ENCODE measurements around the gene KRTAP6-2. TPM values are rescaled to one million over a fixed set of nuclear protein-coding genes. Genes with fewer than 3 reads are reported as not detected.

The KRTAP6-2 gene
- total RNA-seq, 1 donor from 2014 or later: not detected

GRCh38 chr21:30620080-30620479 is 21.4 kb upstream of the KRTAP6-2 start:
- Histone ChIP-seq H3K36me3 (no peaks in the 10 kb centered on the region), H3K9me3 (no peaks in the 10 kb centered on the region), H3K4me1 (no peaks in the 10 kb centered on the region), H3K4me3 (no peak overlapping the region), H3K27me3 (no peaks in the 10 kb centered on the region), H3K27ac (no peak overlapping the region)
- intact Hi-C loops (cut with DNase I): no loop called here
- no peak for TF ChIP-seq POLR2AphosphoS5 (IDR thresholded peaks at IDR 0.05; ENCODE audit: insufficient read depth in 1 of 2, low read depth in 1 of 2)
- DNase-seq (ENCODE audit: extremely low spot score in 2 of 2): no peak

DNA sequence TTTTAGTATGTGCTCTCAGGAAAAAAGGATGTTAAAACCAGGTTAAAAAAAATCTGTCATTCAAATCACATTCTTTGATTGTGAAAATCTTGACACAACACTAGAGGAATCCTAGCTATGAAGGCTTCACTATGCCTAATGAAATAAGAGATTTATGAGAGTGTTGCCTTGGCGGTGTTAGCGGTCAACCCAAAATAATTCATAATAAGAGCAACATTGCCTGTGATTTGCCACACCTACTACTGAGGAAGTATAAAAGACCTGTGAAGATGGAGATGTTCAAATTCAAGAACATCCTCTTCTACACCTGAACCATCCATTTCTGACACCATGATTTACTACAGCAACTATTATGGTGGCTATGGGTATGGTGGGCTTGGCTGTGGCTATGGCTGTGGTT is 17.4 kb upstream of the KRTAP6-2 start, which contains the start of gene KRTAP20-1:
TSS of gene KRTAP20-1 (plus strand) at position 301 of the 400 bp plus-strand sequence. CDS start at position 331, 30 bp downstream.
- no peak for DNase-seq (ENCODE audit: extremely low spot score in 2 of 2)
- Histone ChIP-seq H3K9me3 (no peaks in the 10 kb centered on the region), H3K36me3 (no peaks in the 10 kb centered on the region), H3K27me3 (no peaks in the 10 kb centered on the region), H3K4me1 (no peaks in the 10 kb centered on the region), H3K27ac (no peak within 1 kb of the TSS), H3K4me3 (no peak within 1 kb of the TSS)
- intact Hi-C loops (cut with DNase I): no loop called here
- TF ChIP-seq POLR2AphosphoS5 (IDR thresholded peaks at IDR 0.05; ENCODE audit: insufficient read depth in 1 of 2, low read depth in 1 of 2) (no peak), POLR2A (IDR thresholded peaks at IDR 0.05) (no peak)
- TF ChIP-seq, protein P1, sequence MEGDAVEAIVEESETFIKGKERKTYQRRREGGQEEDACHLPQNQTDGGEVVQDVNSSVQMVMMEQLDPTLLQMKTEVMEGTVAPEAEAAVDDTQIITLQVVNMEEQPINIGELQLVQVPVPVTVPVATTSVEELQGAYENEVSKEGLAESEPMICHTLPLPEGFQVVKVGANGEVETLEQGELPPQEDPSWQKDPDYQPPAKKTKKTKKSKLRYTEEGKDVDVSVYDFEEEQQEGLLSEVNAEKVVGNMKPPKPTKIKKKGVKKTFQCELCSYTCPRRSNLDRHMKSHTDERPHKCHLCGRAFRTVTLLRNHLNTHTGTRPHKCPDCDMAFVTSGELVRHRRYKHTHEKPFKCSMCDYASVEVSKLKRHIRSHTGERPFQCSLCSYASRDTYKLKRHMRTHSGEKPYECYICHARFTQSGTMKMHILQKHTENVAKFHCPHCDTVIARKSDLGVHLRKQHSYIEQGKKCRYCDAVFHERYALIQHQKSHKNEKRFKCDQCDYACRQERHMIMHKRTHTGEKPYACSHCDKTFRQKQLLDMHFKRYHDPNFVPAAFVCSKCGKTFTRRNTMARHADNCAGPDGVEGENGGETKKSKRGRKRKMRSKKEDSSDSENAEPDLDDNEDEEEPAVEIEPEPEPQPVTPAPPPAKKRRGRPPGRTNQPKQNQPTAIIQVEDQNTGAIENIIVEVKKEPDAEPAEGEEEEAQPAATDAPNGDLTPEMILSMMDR (IDR thresholded peaks at IDR 0.05): no peak

DNA sequence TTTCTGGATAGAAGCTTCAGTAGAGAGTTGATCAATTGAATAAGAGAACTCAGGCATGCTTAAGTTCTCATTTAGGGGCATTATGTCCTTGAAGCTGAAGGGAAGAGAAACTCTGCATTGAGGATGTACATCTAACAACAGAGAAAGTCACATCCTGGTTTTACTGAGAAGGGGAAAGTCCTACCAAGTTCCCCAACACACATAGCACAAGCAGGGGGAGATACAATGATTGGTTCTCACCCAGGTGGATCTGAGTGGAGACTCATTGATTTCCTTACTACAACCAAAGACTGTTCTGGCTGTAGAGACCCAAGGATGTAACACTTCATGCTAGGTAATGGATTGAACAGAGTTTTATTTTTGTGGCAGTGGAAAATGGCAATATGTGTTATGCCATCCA is 16.5 kb upstream of the KRTAP6-2 start:
- intact Hi-C loops (cut with DNase I): no loop called here
- H3K4me1 ChIP-seq: no peaks in the 10 kb centered on the region
- H3K9me3 ChIP-seq: no peaks in the 10 kb centered on the region
- no peak overlapping the region for H3K27ac ChIP-seq
- no peak for DNase-seq (ENCODE audit: extremely low spot score in 2 of 2)
- no peak overlapping the region for H3K4me3 ChIP-seq
- H3K27me3 ChIP-seq: no peaks in the 10 kb centered on the region
- TF ChIP-seq POLR2A (IDR thresholded peaks at IDR 0.05): no peak
- no peak for TF ChIP-seq POLR2AphosphoS5 (IDR thresholded peaks at IDR 0.05; ENCODE audit: insufficient read depth in 1 of 2, low read depth in 1 of 2)
- TF ChIP-seq, protein P1 (IDR thresholded peaks at IDR 0.05): no peak
- H3K36me3 ChIP-seq: no peaks in the 10 kb centered on the region

DNA sequence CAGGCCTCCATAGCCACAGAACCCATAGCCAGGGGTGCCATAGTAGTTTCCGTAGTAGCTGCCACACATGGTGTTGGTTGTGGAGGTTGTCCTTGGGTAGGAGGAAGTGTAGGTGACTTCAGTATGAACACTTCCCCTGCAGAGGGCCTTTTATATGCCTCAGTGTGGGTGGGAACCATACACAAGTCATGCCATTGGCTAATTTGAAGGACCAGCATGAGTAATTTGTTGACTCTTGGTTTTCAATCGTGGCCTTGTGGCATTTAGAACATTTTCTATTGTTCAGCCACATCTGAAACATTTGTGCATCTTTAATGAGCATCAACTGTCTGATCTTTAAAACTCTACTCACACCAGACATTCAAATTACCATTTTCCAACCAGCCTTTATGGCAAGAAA is 15.1 kb upstream of the KRTAP6-2 start, which contains the start of gene KRTAP6-1:
TSS of gene KRTAP6-1 (minus strand) at position 95 of the 400 bp plus-strand sequence. CDS start at position 69, 26 bp downstream.
- no peak within 1 kb of the TSS for H3K4me3 ChIP-seq
- H3K36me3 ChIP-seq: no peaks in the 10 kb centered on the region
- no peak within 1 kb of the TSS for H3K27ac ChIP-seq
- no peaks in the 10 kb centered on the region for H3K4me1 ChIP-seq
- TF ChIP-seq, protein P1 (IDR thresholded peaks at IDR 0.05): no peak
- TF ChIP-seq POLR2A (IDR thresholded peaks at IDR 0.05) (no peak), POLR2AphosphoS5 (IDR thresholded peaks at IDR 0.05; ENCODE audit: insufficient read depth in 1 of 2, low read depth in 1 of 2) (no peak)
- no peaks in the 10 kb centered on the region for H3K27me3 ChIP-seq
- no peaks in the 10 kb centered on the region for H3K9me3 ChIP-seq
- DNase-seq (ENCODE audit: extremely low spot score in 2 of 2): no peak
- intact Hi-C loops (cut with DNase I): no loop called here

DNA sequence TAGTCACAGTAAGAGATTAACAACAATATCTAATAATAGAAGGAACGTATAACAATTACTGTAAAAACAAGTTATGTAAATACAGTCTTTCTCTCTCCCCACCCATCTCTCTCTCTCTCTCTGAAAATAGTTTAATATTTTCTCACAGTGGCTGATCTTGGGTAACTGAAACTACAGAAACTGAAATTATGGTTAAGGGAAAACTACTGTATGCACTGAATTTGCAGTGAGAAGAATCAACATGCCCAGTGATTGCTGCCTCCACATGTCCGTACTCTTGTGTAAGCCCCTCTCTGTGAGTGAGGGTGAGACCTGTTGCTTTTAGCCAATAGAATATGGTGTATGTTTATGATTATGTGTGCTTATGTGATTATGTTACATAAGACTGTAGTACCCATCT is 13.4 kb upstream of the KRTAP6-2 start:
- DNase-seq (ENCODE audit: extremely low spot score in 2 of 2): no peak
- no peaks in the 10 kb centered on the region for H3K4me1 ChIP-seq
- TF ChIP-seq, protein P1 (IDR thresholded peaks at IDR 0.05): no peak
- no peak for TF ChIP-seq POLR2AphosphoS5 (IDR thresholded peaks at IDR 0.05; ENCODE audit: insufficient read depth in 1 of 2, low read depth in 1 of 2)
- TF ChIP-seq POLR2A (IDR thresholded peaks at IDR 0.05): no peak
- no peaks in the 10 kb centered on the region for H3K36me3 ChIP-seq
- no peaks in the 10 kb centered on the region for H3K27me3 ChIP-seq
- intact Hi-C loops (cut with DNase I): no loop called here
- no peak overlapping the region for H3K27ac ChIP-seq
- no peak overlapping the region for H3K4me3 ChIP-seq
- H3K9me3 ChIP-seq: no peaks in the 10 kb centered on the region

Data from vagina (tissue), 2 donors.